Vagina (tissue), 2 donors: Measurements from ENCODE around the gene PRKAR1B.

Experiments
- POLR2A ChIP-seq, 2 donors: fragments of 450-650 bp; IDR thresholded peaks; one replicate each; pipeline ENCODE4 v1.6.1; 2017; ENCODE audit warnings: antibody characterized with exemption in 2 of 2, mild to moderate bottlenecking in 2 of 2, moderate library complexity in 2 of 2
- POLR2AphosphoS5 ChIP-seq, 2 donors: sonication (generic); formaldehyde crosslinking; IDR thresholded peaks; one replicate each; pipeline ENCODE4 v1.9.0; 2017; ENCODE audit warnings: antibody characterized with exemption in 2 of 2, mild to moderate bottlenecking in 2 of 2, low read depth in 1 of 2; ENCODE audit not compliant: insufficient read depth in 1 of 2
- TF ChIP-seq, protein P1 (sequence below), 3 experiments: fragments of 450-650 bp in 2 of 3; fragments of 200-600 bp in 1 of 3; sonication (generic) in 1 of 3; IDR thresholded peaks; one replicate each; pipeline ENCODE4 v1.5.1; 2017 to 2019; ENCODE audit warnings: antibody characterized with exemption in 3 of 3, mild to moderate bottlenecking in 2 of 3, moderate library complexity in 2 of 3

DNA sequence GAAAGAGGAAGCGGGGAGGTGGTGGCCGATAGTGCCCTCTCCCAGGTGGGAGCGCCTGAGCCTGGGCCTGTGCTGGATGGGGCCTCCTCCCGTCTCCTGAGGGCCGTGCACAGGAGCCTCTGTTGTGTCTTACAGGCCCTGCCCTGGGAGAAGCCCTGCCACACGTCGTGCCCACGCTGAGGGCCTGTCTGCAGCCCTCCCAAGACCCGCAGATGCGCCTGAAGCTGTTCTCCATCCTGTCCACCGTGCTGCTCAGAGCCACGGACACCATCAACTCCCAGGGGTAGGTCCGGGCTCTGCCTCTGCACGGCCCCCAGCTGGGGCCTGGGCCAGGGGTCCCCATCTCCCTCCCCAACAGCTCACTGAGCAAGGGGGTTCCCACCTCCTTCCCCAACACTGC, 43.3 kb upstream of the PRKAR1B start:
- TF ChIP-seq, protein P1, sequence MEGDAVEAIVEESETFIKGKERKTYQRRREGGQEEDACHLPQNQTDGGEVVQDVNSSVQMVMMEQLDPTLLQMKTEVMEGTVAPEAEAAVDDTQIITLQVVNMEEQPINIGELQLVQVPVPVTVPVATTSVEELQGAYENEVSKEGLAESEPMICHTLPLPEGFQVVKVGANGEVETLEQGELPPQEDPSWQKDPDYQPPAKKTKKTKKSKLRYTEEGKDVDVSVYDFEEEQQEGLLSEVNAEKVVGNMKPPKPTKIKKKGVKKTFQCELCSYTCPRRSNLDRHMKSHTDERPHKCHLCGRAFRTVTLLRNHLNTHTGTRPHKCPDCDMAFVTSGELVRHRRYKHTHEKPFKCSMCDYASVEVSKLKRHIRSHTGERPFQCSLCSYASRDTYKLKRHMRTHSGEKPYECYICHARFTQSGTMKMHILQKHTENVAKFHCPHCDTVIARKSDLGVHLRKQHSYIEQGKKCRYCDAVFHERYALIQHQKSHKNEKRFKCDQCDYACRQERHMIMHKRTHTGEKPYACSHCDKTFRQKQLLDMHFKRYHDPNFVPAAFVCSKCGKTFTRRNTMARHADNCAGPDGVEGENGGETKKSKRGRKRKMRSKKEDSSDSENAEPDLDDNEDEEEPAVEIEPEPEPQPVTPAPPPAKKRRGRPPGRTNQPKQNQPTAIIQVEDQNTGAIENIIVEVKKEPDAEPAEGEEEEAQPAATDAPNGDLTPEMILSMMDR (IDR thresholded peaks at IDR 0.05): no peak
- TF ChIP-seq POLR2A (IDR thresholded peaks at IDR 0.05) (no peak), POLR2AphosphoS5 (IDR thresholded peaks at IDR 0.05; ENCODE audit: insufficient read depth in 1 of 2, low read depth in 1 of 2) (no peak)
